ENCODE data around the gene KLHL3.

The KLHL3 gene

GRCh38 chr5:137599457-137599856 lies 136.4 kb downstream of the KLHL3 start:
- no peaks in the 10 kb centered on the region for H3K9me2 ChIP-seq (ENCODE audit: low read depth, low read length)
- no peak overlapping the region for H3K27ac ChIP-seq (ENCODE audit: low read depth, low read length, poor library complexity, severe bottlenecking)
- H4K20me1 ChIP-seq (ENCODE audit: insufficient read depth, low read length): no peaks in the 10 kb centered on the region
- no peak overlapping the region for H3K9ac ChIP-seq (ENCODE audit: low read length)
- H3K4me1 ChIP-seq (ENCODE audit: insufficient read depth, low read length, severe bottlenecking): no peaks in the 10 kb centered on the region
- TF ChIP-seq EZH2 (IDR thresholded peaks at IDR 0.05; ENCODE audit: borderline replicate concordance, low read length): no peak
- TF ChIP-seq, protein P1, sequence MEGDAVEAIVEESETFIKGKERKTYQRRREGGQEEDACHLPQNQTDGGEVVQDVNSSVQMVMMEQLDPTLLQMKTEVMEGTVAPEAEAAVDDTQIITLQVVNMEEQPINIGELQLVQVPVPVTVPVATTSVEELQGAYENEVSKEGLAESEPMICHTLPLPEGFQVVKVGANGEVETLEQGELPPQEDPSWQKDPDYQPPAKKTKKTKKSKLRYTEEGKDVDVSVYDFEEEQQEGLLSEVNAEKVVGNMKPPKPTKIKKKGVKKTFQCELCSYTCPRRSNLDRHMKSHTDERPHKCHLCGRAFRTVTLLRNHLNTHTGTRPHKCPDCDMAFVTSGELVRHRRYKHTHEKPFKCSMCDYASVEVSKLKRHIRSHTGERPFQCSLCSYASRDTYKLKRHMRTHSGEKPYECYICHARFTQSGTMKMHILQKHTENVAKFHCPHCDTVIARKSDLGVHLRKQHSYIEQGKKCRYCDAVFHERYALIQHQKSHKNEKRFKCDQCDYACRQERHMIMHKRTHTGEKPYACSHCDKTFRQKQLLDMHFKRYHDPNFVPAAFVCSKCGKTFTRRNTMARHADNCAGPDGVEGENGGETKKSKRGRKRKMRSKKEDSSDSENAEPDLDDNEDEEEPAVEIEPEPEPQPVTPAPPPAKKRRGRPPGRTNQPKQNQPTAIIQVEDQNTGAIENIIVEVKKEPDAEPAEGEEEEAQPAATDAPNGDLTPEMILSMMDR (IDR thresholded peaks at IDR 0.05; ENCODE audit: low read length): no peak
- no peak overlapping the region for H2AFZ ChIP-seq (ENCODE audit: low read length)
- H3F3A ChIP-seq (ENCODE audit: insufficient read depth, low read length): no peaks in the 10 kb centered on the region
- H3K36me3 ChIP-seq (ENCODE audit: insufficient read depth, low read length): no peaks in the 10 kb centered on the region
- H3K79me2 ChIP-seq (ENCODE audit: insufficient read depth, low read length): no peaks in the 10 kb centered on the region
- H3K27me3 ChIP-seq (ENCODE audit: insufficient read depth, low read length): no peaks in the 10 kb centered on the region
- no peak overlapping the region for H3K4me2 ChIP-seq (ENCODE audit: low read length)
- H3K9me3 ChIP-seq (ENCODE audit: low read length): no peaks in the 10 kb centered on the region
- no peak overlapping the region for H3K4me3 ChIP-seq (ENCODE audit: low read depth, low read length, poor library complexity, severe bottlenecking)

DNA sequence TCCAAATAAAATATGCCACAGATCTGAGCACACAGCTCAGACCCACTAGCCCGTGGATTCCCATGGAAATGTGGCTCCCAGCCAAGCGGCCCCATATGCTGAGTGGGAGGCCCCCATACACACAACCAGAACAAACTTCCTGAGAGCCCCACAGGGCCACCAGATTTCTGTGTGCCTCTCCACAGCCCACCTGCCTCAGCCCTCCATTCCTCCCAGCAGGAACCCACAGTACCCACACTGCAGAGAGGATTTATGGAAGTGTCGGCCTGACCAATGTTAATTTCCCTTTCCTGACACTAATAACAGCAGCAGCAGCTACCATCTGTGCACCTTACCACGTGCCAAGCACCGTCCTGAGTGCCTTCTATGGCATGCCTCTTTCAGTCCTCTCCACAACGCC lies 137.5 kb downstream of the KLHL3 start:
- Histone ChIP-seq H3K36me3 (ENCODE audit: insufficient read depth, low read length) (no peaks in the 10 kb centered on the region), H2AFZ (ENCODE audit: low read length) (no peak overlapping the region), H3K4me3 (ENCODE audit: low read depth, low read length, poor library complexity, severe bottlenecking) (no peak overlapping the region), H3F3A (ENCODE audit: insufficient read depth, low read length) (no peaks in the 10 kb centered on the region), H3K79me2 (ENCODE audit: insufficient read depth, low read length) (no peaks in the 10 kb centered on the region), H3K9me2 (ENCODE audit: low read depth, low read length) (no peaks in the 10 kb centered on the region), H4K20me1 (ENCODE audit: insufficient read depth, low read length) (no peaks in the 10 kb centered on the region), H3K9ac (ENCODE audit: low read length) (no peak overlapping the region), H3K9me3 (ENCODE audit: low read length) (no peaks in the 10 kb centered on the region), H3K27ac (ENCODE audit: low read depth, low read length, poor library complexity, severe bottlenecking) (no peak overlapping the region), H3K4me1 (ENCODE audit: insufficient read depth, low read length, severe bottlenecking) (no peaks in the 10 kb centered on the region), H3K4me2 (ENCODE audit: low read length) (no peak overlapping the region), H3K27me3 (ENCODE audit: insufficient read depth, low read length) (no peaks in the 10 kb centered on the region)
- no peak for TF ChIP-seq EZH2 (IDR thresholded peaks at IDR 0.05; ENCODE audit: borderline replicate concordance, low read length)
- TF ChIP-seq, protein P1 (IDR thresholded peaks at IDR 0.05; ENCODE audit: low read length): no peak

GRCh38 chr5:137596941-137597340 lies 138.9 kb downstream of the KLHL3 start:
- Histone ChIP-seq H3F3A (ENCODE audit: insufficient read depth, low read length) (no peaks in the 10 kb centered on the region), H3K27me3 (ENCODE audit: insufficient read depth, low read length) (no peaks in the 10 kb centered on the region), H3K4me1 (ENCODE audit: insufficient read depth, low read length, severe bottlenecking) (no peaks in the 10 kb centered on the region), H3K79me2 (ENCODE audit: insufficient read depth, low read length) (no peaks in the 10 kb centered on the region), H3K4me2 (ENCODE audit: low read length) (no peak overlapping the region), H3K9me3 (ENCODE audit: low read length) (no peaks in the 10 kb centered on the region), H3K36me3 (ENCODE audit: insufficient read depth, low read length) (no peaks in the 10 kb centered on the region), H3K4me3 (ENCODE audit: low read depth, low read length, poor library complexity, severe bottlenecking) (no peak overlapping the region), H3K27ac (ENCODE audit: low read depth, low read length, poor library complexity, severe bottlenecking) (no peak overlapping the region), H2AFZ (ENCODE audit: low read length) (no peak overlapping the region), H3K9ac (ENCODE audit: low read length) (no peak overlapping the region), H3K9me2 (ENCODE audit: low read depth, low read length) (no peaks in the 10 kb centered on the region), H4K20me1 (ENCODE audit: insufficient read depth, low read length) (no peaks in the 10 kb centered on the region)
- TF ChIP-seq, protein P1 (IDR thresholded peaks at IDR 0.05; ENCODE audit: low read length): no peak
- no peak for TF ChIP-seq EZH2 (IDR thresholded peaks at IDR 0.05; ENCODE audit: borderline replicate concordance, low read length)

Measured in OCI-LY1 (cell line).